Neural progenitor cell (in vitro differentiated cells): Measurements from ENCODE around the gene ZNF219.

Experiments
- EZH2phosphoT487 ChIP-seq: fragments of 200-600 bp; sonication (generic); IDR thresholded peaks from 2 replicates; pipeline ENCODE4 v1.6.1; 2017; ENCODE audit warnings: antibody characterized with exemption
- TF ChIP-seq, protein P1 (sequence below): fragments of 200-600 bp; sonication (generic); IDR thresholded peaks from 2 replicates; pipeline ENCODE4 v1.5.1; 2017; ENCODE audit warnings: antibody characterized with exemption, mild to moderate bottlenecking

DNA sequence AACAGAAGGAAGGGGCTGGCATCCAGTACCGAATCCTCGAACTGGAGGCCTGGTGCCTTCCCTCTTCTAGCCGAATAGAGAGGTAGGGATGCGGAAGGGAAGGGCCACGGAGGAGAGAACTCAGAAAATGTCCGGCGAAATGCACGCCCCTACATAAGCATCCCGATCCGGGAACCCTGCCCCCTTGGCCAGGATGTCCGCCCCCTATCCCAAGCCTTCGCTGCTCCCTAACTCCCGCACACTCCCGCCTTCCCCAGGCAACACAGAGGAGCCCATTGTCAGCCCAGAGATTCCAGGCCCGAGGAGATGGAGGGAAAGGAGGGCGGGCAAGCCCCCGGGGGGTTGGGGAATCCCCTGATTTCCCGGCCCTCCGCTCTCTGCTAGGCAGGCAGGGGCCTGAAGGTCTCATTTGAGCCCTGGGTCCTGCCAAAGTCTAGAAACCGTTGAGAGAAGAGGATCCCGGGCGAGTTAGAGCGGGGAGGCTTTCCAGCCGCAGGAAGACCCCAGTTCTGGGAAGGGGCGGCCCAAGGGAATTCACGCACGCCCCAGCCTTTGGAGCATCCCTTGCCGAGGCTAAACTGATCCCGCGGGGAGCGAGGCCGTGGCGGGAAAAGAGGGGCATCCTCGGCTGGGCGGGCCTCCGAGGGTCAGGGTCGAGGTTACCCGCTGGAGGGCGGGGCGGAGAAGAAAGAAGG is 28.9 kb downstream of the ZNF219 start:
- TF ChIP-seq, protein P1, sequence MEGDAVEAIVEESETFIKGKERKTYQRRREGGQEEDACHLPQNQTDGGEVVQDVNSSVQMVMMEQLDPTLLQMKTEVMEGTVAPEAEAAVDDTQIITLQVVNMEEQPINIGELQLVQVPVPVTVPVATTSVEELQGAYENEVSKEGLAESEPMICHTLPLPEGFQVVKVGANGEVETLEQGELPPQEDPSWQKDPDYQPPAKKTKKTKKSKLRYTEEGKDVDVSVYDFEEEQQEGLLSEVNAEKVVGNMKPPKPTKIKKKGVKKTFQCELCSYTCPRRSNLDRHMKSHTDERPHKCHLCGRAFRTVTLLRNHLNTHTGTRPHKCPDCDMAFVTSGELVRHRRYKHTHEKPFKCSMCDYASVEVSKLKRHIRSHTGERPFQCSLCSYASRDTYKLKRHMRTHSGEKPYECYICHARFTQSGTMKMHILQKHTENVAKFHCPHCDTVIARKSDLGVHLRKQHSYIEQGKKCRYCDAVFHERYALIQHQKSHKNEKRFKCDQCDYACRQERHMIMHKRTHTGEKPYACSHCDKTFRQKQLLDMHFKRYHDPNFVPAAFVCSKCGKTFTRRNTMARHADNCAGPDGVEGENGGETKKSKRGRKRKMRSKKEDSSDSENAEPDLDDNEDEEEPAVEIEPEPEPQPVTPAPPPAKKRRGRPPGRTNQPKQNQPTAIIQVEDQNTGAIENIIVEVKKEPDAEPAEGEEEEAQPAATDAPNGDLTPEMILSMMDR = no peak
- no peak for TF ChIP-seq EZH2phosphoT487
